NCI-H524 treated with DMSO at 0.1 percent for 48 hours (cell line): ENCODE measurements around the gene EPS15.
"Not testable (repeated sequence)": the region's sequence is repeated elsewhere in the genome, so short reads cannot be mapped to it uniquely, and the experiment has no call there.

Experiments used
- DNase-seq: peaks from one replicate; lab custom pipeline; 2025; lab: John Stamatoyannopoulos, UW

Gene EPS15

DNA sequence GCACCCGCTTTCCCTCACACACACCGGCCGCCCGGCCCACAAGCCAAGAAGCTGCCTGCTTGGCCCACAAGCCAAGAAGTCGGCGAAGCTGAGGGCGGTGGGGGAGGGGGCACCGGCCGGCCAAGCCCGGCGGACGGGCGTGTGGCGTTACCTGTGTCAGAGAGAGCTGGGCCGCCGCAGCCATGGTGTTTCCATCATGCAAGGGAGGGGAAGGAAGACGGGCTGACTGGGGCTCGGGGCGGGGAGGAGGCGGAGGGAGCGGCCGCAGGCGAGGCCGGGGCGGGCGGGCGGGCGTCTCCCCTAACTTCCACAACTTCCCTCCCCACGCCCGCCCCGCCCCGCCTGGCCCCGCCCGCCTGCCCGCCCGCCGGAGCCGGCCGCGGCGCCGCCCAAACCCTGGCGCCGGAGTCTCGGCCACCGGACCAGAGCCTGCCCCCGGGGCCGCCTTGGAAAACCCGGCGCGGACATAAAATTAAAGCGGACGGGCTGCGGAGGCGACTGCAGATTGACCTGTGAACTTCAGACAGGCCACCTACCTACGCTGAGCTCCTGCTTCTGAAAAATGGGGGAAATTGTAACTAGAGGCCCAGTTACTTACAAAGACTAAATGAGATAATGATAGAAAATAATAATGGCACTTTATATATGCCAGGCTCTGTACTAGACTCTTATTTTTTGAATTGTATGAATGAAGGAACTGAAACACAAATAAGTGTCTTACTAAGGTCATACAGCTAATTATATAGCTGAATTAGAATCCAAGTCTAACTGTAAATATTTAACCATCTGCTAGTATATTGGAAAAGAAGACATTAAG lies at the start of gene EPS15:
Gene EPS15, minus strand, starts transcription at position 219 of the 817 bp plus-strand sequence. Its CDS starts 35 bp downstream, at position 184.
- DNase-seq, result no peak

- no peak for DNase-seq
Measured at GRCh38 chr1:51568231-51568935, 49.3 kb upstream of the EPS15 start.

- DNase-seq, result no peak
Measured at GRCh38 chr1:51567653-51568052, 48.6 kb upstream of the EPS15 start.

DNA sequence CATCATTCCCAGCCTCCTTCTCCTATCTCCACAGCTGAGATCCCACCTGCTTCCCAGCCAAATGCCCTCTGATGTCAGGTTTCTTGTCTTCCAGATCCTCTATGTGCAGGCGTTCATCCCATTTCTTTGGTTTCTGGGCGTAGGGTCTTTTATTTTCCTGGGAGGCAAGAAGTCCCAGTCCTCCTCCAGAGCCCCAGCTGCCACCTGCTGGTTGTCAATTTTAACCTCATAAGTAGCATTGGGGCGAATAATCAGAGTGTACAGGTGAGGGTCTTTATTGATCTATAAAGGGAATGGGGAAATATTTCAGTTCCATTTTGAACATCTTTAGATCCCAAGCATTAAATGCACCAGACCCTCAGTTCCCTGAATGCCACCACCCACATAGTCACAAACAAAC lies 47.2 kb upstream of the EPS15 start:
- no peak for DNase-seq

- DNase-seq, result no peak
Measured at GRCh38 chr1:51565009-51565408, 45.9 kb upstream of the EPS15 start.

DNA sequence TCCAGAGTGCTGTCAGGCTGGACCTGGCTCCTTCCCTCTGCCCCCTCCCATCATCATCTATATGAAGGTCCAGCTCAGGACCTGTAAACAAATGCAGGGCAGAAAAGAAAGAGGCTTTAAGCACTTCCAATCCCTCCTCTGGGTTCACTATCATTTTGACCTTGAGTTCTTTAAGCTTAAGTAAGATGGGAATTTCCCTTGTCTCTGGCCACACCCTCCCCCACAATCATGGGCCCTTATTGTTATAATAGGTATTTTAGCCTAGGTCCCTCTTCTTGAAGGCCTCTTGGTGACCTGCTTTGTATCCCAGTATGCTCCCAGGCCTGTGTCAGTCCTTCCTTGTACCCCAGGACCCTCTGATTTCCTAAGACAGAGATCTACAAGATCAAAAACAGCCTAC lies 45.1 kb upstream of the EPS15 start:
- no peak for DNase-seq

GRCh38 chr1:51561702-51562101 lies 42.6 kb upstream of the EPS15 start:
- DNase-seq, result no peak

- DNase-seq, result not testable (repeated sequence)
Measured at GRCh38 chr1:51560895-51561294, 41.8 kb upstream of the EPS15 start.

- no peak for DNase-seq
Measured at GRCh38 chr1:51560034-51560433, 41.0 kb upstream of the EPS15 start.

GRCh38 chr1:51559501-51559900 lies 40.4 kb upstream of the EPS15 start:
- no peak for DNase-seq

- DNase-seq, result no peak
Measured at GRCh38 chr1:51559064-51559500, 40.0 kb upstream of the EPS15 start.

GRCh38 chr1:51558375-51558924 lies 39.4 kb upstream of the EPS15 start:
- no peak for DNase-seq

- DNase-seq, result no peak
Measured at GRCh38 chr1:51557168-51557567, 38.1 kb upstream of the EPS15 start.

DNA sequence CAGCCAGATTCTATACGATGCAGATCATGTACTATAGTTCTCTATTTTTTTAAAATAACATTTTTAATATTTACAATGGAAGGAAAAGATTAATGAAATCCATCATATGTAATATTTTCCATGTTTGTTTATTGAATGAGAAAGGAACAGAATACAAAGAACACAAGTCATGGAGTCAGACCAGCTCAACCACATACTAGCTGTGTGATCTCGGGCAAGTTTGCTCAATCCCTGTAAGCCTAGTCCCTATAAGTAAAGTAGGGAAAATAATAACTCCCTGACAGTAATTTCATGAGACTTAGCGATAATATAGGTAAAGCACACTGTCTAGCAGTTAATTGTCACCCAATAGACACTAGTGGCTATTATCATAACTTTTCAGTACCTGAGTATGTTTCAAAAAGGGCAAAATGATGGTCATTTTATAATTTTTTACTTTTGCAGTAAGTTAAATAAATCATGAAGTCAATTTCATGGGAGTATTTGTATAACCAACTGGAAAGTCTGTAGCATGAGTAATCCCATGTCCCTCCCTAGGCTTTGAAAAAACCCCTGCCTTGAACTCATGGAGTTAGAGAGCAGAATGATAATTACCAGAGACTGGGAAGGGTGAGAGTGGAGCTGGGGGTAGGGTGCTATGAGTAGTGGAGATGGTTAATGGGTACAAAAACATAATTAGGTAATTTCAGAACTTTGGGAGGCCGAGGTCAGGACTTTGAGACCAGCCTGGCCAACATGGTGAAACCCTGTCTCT lies 37.0 kb upstream of the EPS15 start:
- DNase-seq, result no peak

DNA sequence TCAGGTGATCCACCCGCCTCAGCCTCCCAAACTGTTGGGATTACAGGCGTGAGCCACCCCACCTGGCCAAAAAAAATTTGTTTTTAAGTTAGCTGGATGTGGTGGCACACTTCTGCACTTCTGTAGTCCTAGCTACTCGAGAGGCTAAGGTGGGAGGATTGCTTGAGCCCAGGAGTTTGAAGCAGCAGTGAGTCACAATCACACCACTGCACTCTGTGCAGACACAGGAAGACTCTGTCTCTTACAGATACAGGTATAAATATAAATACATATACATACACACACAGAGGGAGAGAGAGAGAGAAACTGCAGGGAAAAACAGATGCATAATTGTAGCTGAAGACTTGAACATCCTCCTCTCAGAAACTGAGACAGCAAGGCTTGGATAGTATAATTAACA lies 34.8 kb upstream of the EPS15 start:
- no peak for DNase-seq

DNA sequence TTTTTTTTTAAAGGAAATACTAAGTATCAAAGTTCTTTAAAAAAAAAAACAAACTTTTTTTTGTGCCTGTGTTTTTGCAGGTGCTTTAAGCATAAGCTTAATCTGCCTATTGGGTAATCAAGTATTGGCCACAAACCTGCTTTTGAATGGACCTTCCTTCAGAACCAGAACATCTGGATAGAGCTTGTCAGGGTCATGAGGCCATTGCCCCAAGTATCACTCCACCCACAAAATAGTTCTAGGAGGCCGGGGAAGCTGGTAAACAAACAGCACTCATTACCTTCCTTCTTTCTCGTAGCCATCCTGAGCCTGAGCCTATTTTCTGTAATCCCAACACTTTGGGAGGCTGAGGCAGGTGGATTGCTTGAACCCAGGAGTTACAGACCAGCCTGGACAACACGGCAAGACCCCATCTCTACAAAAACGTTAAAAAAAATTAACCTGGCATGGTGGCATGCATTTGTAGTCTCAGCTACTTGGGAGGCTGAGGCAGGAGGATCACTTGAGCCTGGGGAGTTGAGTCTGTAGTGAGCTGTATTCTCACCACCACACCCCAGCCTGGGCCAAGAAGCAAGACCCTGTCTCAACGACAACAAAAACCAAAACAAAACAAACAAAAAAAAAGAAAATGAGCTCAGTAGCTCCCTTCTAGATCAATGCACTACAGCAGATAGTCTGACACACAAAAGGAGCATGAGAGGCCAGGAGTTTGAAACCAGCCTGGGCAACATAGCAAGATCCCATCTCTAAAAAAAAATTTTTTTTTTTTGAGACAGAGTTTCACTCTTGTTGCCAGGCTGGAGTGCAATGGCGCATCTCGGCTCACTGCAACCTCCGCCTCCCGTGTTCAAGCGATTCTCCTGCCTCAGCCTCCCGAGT lies 34.1 kb upstream of the EPS15 start:
- DNase-seq, result no peak

- no peak for DNase-seq
Measured at GRCh38 chr1:51551848-51552296, 32.8 kb upstream of the EPS15 start.

- no peak for DNase-seq
Measured at GRCh38 chr1:51551081-51551480, 32.0 kb upstream of the EPS15 start.

- DNase-seq, result no peak
Measured at GRCh38 chr1:51549901-51550300, 30.8 kb upstream of the EPS15 start.

DNA sequence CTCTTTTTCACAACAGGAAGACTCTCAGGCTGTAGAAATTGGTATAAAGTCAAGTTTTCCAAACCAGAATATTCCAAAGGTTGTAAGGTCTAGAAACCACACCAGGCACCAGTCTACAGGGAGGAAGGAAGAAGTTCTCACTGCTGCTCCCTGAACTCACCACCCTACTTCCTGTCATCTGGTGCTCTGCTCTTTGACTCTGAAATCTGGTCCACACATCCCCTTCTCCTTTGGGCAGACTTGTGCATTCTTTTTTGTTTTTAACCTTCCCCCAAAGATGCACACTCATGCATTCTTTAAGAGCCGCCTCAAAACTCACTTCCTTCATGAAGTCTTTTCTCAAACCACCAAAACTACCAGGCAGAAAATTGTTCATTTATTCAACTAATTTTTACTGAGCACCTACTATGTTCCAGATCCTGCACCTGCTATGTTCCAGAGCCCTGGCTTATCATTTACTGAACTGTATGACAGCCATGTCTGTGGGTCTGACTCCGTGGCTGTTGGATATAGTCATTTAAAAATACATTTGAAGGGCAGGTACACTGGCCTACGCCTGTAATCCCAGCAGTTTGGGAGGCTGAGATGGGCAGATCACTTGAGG lies 30.1 kb upstream of the EPS15 start:
- DNase-seq, result no peak

GRCh38 chr1:51543858-51544257 lies 24.8 kb upstream of the EPS15 start:
- DNase-seq, result no peak
